Measurements from ENCODE around the gene GPS2. TPM values are rescaled to one million over a fixed set of nuclear protein-coding genes. Genes with fewer than 3 reads are reported as not detected.
A peak's percentile ranks its signal among the peaks of the same experiment; 100 is the strongest.

Gene GPS2
- total and polyA plus RNA-seq, 2 of the 4 experiments (the other 2 are of a cell fraction), result 36.2 to 50.9 TPM

DNA sequence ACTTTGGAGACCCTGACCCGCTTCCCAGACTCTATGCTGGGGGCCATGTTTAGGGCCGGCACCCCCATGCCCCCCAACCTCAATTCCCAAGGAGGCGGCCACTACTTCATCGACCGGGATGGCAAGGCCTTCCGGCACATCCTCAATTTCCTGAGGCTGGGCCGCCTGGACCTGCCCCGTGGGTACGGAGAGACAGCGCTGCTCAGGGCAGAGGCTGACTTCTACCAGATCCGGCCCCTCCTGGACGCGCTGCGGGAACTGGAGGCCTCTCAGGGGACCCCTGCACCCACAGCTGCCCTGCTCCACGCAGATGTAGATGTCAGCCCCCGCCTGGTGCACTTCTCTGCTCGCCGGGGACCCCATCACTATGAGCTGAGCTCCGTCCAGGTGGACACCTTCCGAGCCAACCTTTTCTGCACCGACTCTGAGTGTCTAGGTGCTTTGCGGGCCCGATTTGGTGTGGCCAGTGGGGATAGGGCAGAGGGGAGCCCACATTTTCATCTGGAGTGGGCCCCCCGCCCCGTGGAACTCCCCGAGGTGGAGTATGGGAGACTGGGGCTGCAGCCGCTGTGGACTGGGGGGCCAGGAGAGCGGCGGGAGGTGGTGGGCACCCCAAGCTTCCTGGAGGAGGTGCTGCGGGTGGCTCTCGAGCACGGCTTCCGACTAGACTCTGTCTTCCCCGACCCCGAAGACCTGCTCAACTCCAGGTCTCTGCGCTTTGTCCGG, 37.9 kb upstream of the GPS2 start:
- H2BK5ac ChIP-seq (ENCODE audit: low read depth, low read length, poor library complexity, severe bottlenecking), result peak overlapping the region; percentile 94
- in situ Hi-C loops (cut with MboI; ENCODE audit: low sequenced_read_pairs), result loop anchor here (10.0 kb wide), 1 partner anchor 202 kb away; the partner anchor contains the start of gene TNFSF13
- TF ChIP-seq RCOR1 (IDR thresholded peaks at IDR 0.05; ENCODE audit: insufficient replicate concordance, low read length) (no peak), CEBPB (IDR thresholded peaks at IDR 0.05; ENCODE audit: low read depth, low read length) (no peak), NFE2L2 (IDR thresholded peaks at IDR 0.05; ENCODE audit: low read depth, low read length) (no peak), FOS (IDR thresholded peaks at IDR 0.05; ENCODE audit: low read depth, low read length) (no peak), CHD1 (IDR thresholded peaks at IDR 0.05; ENCODE audit: low read depth, low read length) (no peak), SMC3 (IDR thresholded peaks at IDR 0.05; ENCODE audit: low read depth, low read length) (no peak), MAFK (IDR thresholded peaks at IDR 0.05; ENCODE audit: low read depth, low read length) (no peak), ELK1 (IDR thresholded peaks at IDR 0.05; ENCODE audit: borderline replicate concordance, low read depth, low read length) (no peak), POLR2A (IDR thresholded peaks at IDR 0.05; ENCODE audit: low read depth, low read length) (no peak)
- no TSS peak for BruUV-seq (replicated peaks)
- H3K9me1 ChIP-seq (ENCODE audit: insufficient read depth, low read length), result peaks cover 27% of the 10 kb centered on the region
- H3K23ac ChIP-seq (ENCODE audit: low read depth, low read length), result peak overlapping the region; percentile 93; the same call in 1 of the 2 replicates
- no peak overlapping the region for H3K18ac ChIP-seq (ENCODE audit: low read depth, low read length)
- no peaks in the 10 kb centered on the region for H3K27me3 ChIP-seq (ENCODE audit: control insufficient read depth, insufficient read depth, low read length)
- ChIA-PET POLR2A (ENCODE audit: unreplicated experiment) (no interaction called here), CTCF (interaction anchor here (4.1 kb wide), 1 partner anchor 208 kb away, joined by 19 read pairs; the partner anchor contains the start of gene SENP3)
- peak overlapping the region; percentile 93 for H3K4me3 ChIP-seq (ENCODE audit: insufficient read depth, low read depth, low read length)
- dilution Hi-C loops (cut with HindIII; ENCODE audit: low sequenced_read_pairs, unreplicated experiment), result no loop called here
- H3K27ac ChIP-seq (ENCODE audit: insufficient read depth, low read length), result peak overlapping the region; percentile 95
- intact Hi-C loops (cut with micrococcal nuclease), result loop anchor here (5.0 kb wide), 3 partner anchors 84 to 484 kb away; partner anchors contain the start of genes FGF11, SENP3 and TMEM102
- no peaks in the 10 kb centered on the region for H3K36me3 ChIP-seq (ENCODE audit: control insufficient read depth, insufficient read depth, low read length)
- peak overlapping the region; percentile 93 for H3K4ac ChIP-seq (ENCODE audit: low read depth, low read length)
- peaks cover 32% of the 10 kb centered on the region for H4K20me1 ChIP-seq (ENCODE audit: insufficient read depth, low read length)
- peak overlapping the region; percentile 99; the same call in 1 of the 2 replicates for H2AK5ac ChIP-seq (ENCODE audit: low read depth, low read length)
- H3K56ac ChIP-seq (ENCODE audit: extremely low read depth, insufficient read depth, low read length), result no peak overlapping the region
- peaks cover 39% of the 10 kb centered on the region for H3K4me1 ChIP-seq (ENCODE audit: control insufficient read depth, insufficient read depth, low read length)
- peak overlapping the region in 1 of 2 experiments; percentile 93; a peak in 1 of 4 replicates for H4K8ac ChIP-seq (ENCODE audit: low read depth in 2 of 2, low read length in 2 of 2)
- WGBS, 2 experiments (ENCODE audit: extremely low coverage in 2 of 2, insufficient read length in 1 of 2), result 95% methylated on average over 19 of the region's 37 CpGs; no CpG with 5 or more reads in 1 of the 2 experiments
- H3K9ac ChIP-seq (ENCODE audit: low read depth, low read length), result peak overlapping the region; percentile 95
- no peak overlapping the region for H2BK20ac ChIP-seq (ENCODE audit: low read depth, low read length)
- no peak overlapping the region for H4K5ac ChIP-seq (ENCODE audit: low read depth, low read length)
- H3K9me3 ChIP-seq (ENCODE audit: control insufficient read depth, insufficient read depth, low read length), result no peaks in the 10 kb centered on the region
- H2AK9ac ChIP-seq (replicated peaks; ENCODE audit: low read depth, low read length, poor library complexity), result peak overlapping the region; percentile 99
- no peak for ATAC-seq (ENCODE audit: low read depth)
- no peak overlapping the region for H3K14ac ChIP-seq (replicated peaks; ENCODE audit: low read depth, low read length)
- 0 out of 3 replicates have a peak overlapping the region, but pooled peaks have one; percentile 96 for H2BK15ac ChIP-seq (ENCODE audit: low read depth, low read length)
- no peak overlapping the region for H2BK120ac ChIP-seq (ENCODE audit: low read depth, low read length)
- peak overlapping the region; percentile 89 for H3K4me2 ChIP-seq (ENCODE audit: low read depth, low read length)
- peak overlapping the region; percentile 12; the same call in 1 of the 2 replicates for H4K91ac ChIP-seq (ENCODE audit: insufficient read depth, low read depth, low read length)
- no peak overlapping the region for H2AFZ ChIP-seq (replicated peaks; ENCODE audit: low read length, poor library complexity)
- H3K79me1 ChIP-seq (ENCODE audit: low read depth in 1 of 2, low read length in 2 of 2), result peaks cover 24 to 63% of the 10 kb centered on the region in 2 experiments; a peak in 3 of 4 replicates
- DNase-seq, result no peak

Data from IMR-90 (cell line).